Epithelial cell of prostate (primary cell): ENCODE measurements around the gene B4GALNT3.

Experiments
- DNase-seq: peaks from one replicate; pipeline ENCODE4 v3.0.0-alpha.2; 2011; ENCODE audit warnings: low read depth, low spot score
- H3K27ac ChIP-seq: fragments of 450-650 bp; 2 replicates; pipeline ENCODE4 v1.5.1; 2017; ENCODE audit warnings: mild to moderate bottlenecking

Gene B4GALNT3

GRCh38 chr12:466762-467161 is 7.0 kb downstream of the B4GALNT3 start:
- H3K27ac ChIP-seq: no peak overlapping the region
- no peak for DNase-seq

- peak overlapping the region; percentile 41 for H3K27ac ChIP-seq
- DNase-seq: no peak
Observed at GRCh38 chr12:467591-467990, 7.9 kb downstream of the B4GALNT3 start.

- DNase-seq: no peak
- H3K27ac ChIP-seq: no peak overlapping the region
Observed at GRCh38 chr12:468671-469389, 9.1 kb downstream of the B4GALNT3 start.

- H3K27ac ChIP-seq: no peak overlapping the region
- DNase-seq: no peak
Observed at GRCh38 chr12:470133-470532, 10.4 kb downstream of the B4GALNT3 start.

- H3K27ac ChIP-seq: no peak overlapping the region
- no peak for DNase-seq
Observed at GRCh38 chr12:473198-473597, 13.5 kb downstream of the B4GALNT3 start.

- H3K27ac ChIP-seq: no peak overlapping the region
- DNase-seq: no peak
Observed at GRCh38 chr12:473863-474577, 14.3 kb downstream of the B4GALNT3 start.

- no peak for DNase-seq
- H3K27ac ChIP-seq: no peak overlapping the region
Observed at GRCh38 chr12:475286-475685, 15.5 kb downstream of the B4GALNT3 start.

- H3K27ac ChIP-seq: no peak overlapping the region
- no peak for DNase-seq
Observed at GRCh38 chr12:479161-479560, 19.4 kb downstream of the B4GALNT3 start.

GRCh38 chr12:480831-481816 is 21.4 kb downstream of the B4GALNT3 start:
- no peak overlapping the region for H3K27ac ChIP-seq
- no peak for DNase-seq

GRCh38 chr12:482061-482460 is 22.3 kb downstream of the B4GALNT3 start:
- no peak for DNase-seq
- H3K27ac ChIP-seq: no peak overlapping the region

GRCh38 chr12:484096-484495 is 24.4 kb downstream of the B4GALNT3 start:
- no peak overlapping the region for H3K27ac ChIP-seq
- no peak for DNase-seq

- no peak overlapping the region for H3K27ac ChIP-seq
- DNase-seq: no peak
Observed at GRCh38 chr12:490260-490659, 30.5 kb downstream of the B4GALNT3 start.

GRCh38 chr12:495466-495865 is 35.7 kb downstream of the B4GALNT3 start:
- H3K27ac ChIP-seq: no peak overlapping the region
- DNase-seq: no peak

GRCh38 chr12:496736-497135 is 37.0 kb downstream of the B4GALNT3 start:
- H3K27ac ChIP-seq: no peak overlapping the region
- DNase-seq: no peak

GRCh38 chr12:497501-498160 is 37.9 kb downstream of the B4GALNT3 start:
- no peak overlapping the region for H3K27ac ChIP-seq
- DNase-seq: no peak

GRCh38 chr12:499837-500458 is 40.2 kb downstream of the B4GALNT3 start:
- no peak for DNase-seq
- no peak overlapping the region for H3K27ac ChIP-seq

- DNase-seq: no peak
- peak overlapping the region; percentile 90 for H3K27ac ChIP-seq
Observed at GRCh38 chr12:501722-502447, 42.1 kb downstream of the B4GALNT3 start.

- H3K27ac ChIP-seq: peak overlapping the region; percentile 90
- DNase-seq: peak; percentile 97
Observed at GRCh38 chr12:503111-503761, 43.5 kb downstream of the B4GALNT3 start.

GRCh38 chr12:505221-505620 is 45.5 kb downstream of the B4GALNT3 start:
- no peak overlapping the region for H3K27ac ChIP-seq
- no peak for DNase-seq
